Activated CD4-positive, alpha-beta T cell treated with anti-CD3 and anti-CD28 coated beads, Interleukin-2, amount 10 ng/mL, durations not matched to agents 24 days and 14 days (primary cell): ENCODE measurements around the gene DYNC1LI1. TPM values are rescaled to one million over a fixed set of nuclear protein-coding genes. Genes with fewer than 3 reads are reported as not detected.
A peak's percentile ranks its signal among the peaks of the same experiment; 100 is the strongest.

Experiments used
- DNase-seq: peaks from one replicate; pipeline ENCODE4 v3.0.0; 2022
- H3K27ac Mint-ChIP-seq: one replicate; pipeline ENCODE4 v1.8.0; 2022; ENCODE audit warnings: mild to moderate bottlenecking, mixed read lengths
- H3K27me3 Mint-ChIP-seq: one replicate; pipeline ENCODE4 v1.8.0; 2022; ENCODE audit warnings: mixed read lengths
- H3K36me3 Mint-ChIP-seq: one replicate; pipeline ENCODE4 v1.8.0; 2022; ENCODE audit warnings: low read depth, mild to moderate bottlenecking, mixed read lengths
- H3K4me1 Mint-ChIP-seq: one replicate; pipeline ENCODE4 v1.8.0; 2021; ENCODE audit warnings: mixed read lengths
- H3K4me3 Mint-ChIP-seq: one replicate; pipeline ENCODE4 v1.8.0; 2022; ENCODE audit warnings: mild to moderate bottlenecking, moderate library complexity, mixed read lengths
- H3K9me3 Mint-ChIP-seq: one replicate; pipeline ENCODE4 v1.8.0; 2021; ENCODE audit warnings: mixed read lengths
- intact Hi-C: fragments of 100-400 bp; cut with micrococcal nuclease; formaldehyde crosslinking; loops from one replicate; pipeline ENCODE4 v1.15.1; 2023
- total RNA-seq: library from RNA; stranded (reverse); gene quantifications from 2 replicates; pipeline ENCODE4 v1.2.3, GENCODE V29; 2022

Gene DYNC1LI1
- total RNA-seq, 1 donor from 2014 or later: 35.4 TPM

- Mint-ChIP-seq H3K9me3 (no peaks in the 10 kb centered on the region), H3K4me1 (peaks cover 8% of the 10 kb centered on the region), H3K27ac (peak overlapping the region; percentile 7), H3K36me3 (peaks cover 40% of the 10 kb centered on the region), H3K4me3 (no peak overlapping the region), H3K27me3 (no peaks in the 10 kb centered on the region)
- intact Hi-C loops: no loop called here
- no peak for DNase-seq
These were observed 82.7 kb downstream of the DYNC1LI1 start for GRCh38 chr3:32487781-32488473.

- H3K27ac Mint-ChIP-seq: no peak overlapping the region
These were observed 86.2 kb downstream of the DYNC1LI1 start for GRCh38 chr3:32484436-32484835.

GRCh38 chr3:32483772-32484171 lies 86.9 kb downstream of the DYNC1LI1 start:
- Mint-ChIP-seq H3K27me3 (no peaks in the 10 kb centered on the region), H3K27ac (no peak overlapping the region), H3K36me3 (peaks cover 66% of the 10 kb centered on the region), H3K9me3 (no peaks in the 10 kb centered on the region), H3K4me1 (peaks cover 13% of the 10 kb centered on the region), H3K4me3 (no peak overlapping the region)
- DNase-seq: no peak
- intact Hi-C loops: no loop called here

More at GRCh38 chr3:32484436-32484835, 86.2 kb downstream of the DYNC1LI1 start:
- Mint-ChIP-seq H3K9me3 (no peaks in the 10 kb centered on the region), H3K27me3 (no peaks in the 10 kb centered on the region), H3K4me3 (no peak overlapping the region), H3K36me3 (peaks cover 63% of the 10 kb centered on the region), H3K4me1 (peaks cover 13% of the 10 kb centered on the region)
- no peak for DNase-seq
- intact Hi-C loops: no loop called here

GRCh38 chr3:32482693-32483092 lies 88.0 kb downstream of the DYNC1LI1 start:
- H3K4me1 Mint-ChIP-seq: peaks cover 13% of the 10 kb centered on the region
- no peaks in the 10 kb centered on the region for H3K9me3 Mint-ChIP-seq
- no peaks in the 10 kb centered on the region for H3K27me3 Mint-ChIP-seq
- H3K27ac Mint-ChIP-seq: no peak overlapping the region
- no peak overlapping the region for H3K4me3 Mint-ChIP-seq
- intact Hi-C loops: no loop called here
- no peak for DNase-seq
- peaks cover 64% of the 10 kb centered on the region for H3K36me3 Mint-ChIP-seq

DNA sequence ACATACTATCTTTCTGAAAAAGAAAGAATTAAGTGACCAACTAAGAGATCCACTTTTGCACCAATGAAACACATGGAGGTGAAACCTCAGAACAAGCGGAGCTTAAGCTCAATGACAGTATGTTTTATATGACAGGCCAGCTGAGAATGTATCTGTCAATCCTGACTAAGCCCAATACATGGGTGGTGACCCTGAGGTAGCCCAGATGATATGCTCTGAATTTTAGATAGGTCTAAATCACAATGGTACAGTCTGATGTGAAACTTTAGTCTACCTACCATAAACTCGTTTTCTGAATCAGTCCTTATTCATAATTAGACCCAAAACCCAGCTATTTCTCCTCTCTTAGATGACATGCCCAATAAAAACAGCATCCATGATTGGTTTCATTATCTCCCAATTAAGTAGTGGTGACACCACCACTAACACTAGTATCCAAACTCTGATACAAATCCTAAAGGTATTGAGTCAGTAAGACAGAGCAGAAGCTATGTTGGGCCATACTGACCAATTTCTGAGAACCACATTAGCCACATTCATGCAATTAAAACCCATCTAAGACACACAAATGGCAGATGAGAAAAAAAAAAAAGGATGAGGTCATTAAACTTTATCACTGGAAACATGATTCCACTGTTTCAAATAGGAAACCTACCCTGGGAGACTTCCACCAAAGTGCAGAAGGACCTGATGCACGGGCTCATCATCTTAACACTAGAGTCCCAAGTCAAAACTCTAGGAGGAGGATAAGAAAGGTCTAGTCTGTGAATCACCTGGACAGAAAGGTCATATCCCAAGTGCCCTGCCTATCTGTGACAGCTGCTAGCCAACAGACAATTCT lies 88.6 kb downstream of the DYNC1LI1 start:
- H3K36me3 Mint-ChIP-seq: peaks cover 66% of the 10 kb centered on the region
- peaks cover 13% of the 10 kb centered on the region for H3K4me1 Mint-ChIP-seq
- H3K27me3 Mint-ChIP-seq: no peaks in the 10 kb centered on the region
- no peak for DNase-seq
- intact Hi-C loops: no loop called here
- H3K27ac Mint-ChIP-seq: no peak overlapping the region
- H3K9me3 Mint-ChIP-seq: no peaks in the 10 kb centered on the region
- no peak overlapping the region for H3K4me3 Mint-ChIP-seq

GRCh38 chr3:32480604-32481003 lies 90.1 kb downstream of the DYNC1LI1 start:
- intact Hi-C loops: no loop called here
- Mint-ChIP-seq H3K4me3 (no peak overlapping the region), H3K27ac (no peak overlapping the region), H3K9me3 (no peaks in the 10 kb centered on the region), H3K36me3 (peaks cover 66% of the 10 kb centered on the region), H3K27me3 (no peaks in the 10 kb centered on the region), H3K4me1 (peaks cover 11% of the 10 kb centered on the region)
- DNase-seq: no peak

Other genes starting within 250 kb of the DYNC1LI1 start
- 45.0 and 46.3 TPM in 2 replicates for gene CMTM7, start 179.0 kb downstream of the DYNC1LI1 start, total RNA-seq
- 79.3 and 79.6 TPM in 2 replicates for gene CMTM6, start 68.0 kb downstream of the DYNC1LI1 start, total RNA-seq
- gene CNOT10, start 114.3 kb upstream of the DYNC1LI1 start, total RNA-seq: 61.0 and 74.4 TPM in 2 replicates
- 0.05 and 0.07 TPM in 2 replicates for gene TRIM71, start 247.1 kb upstream of the DYNC1LI1 start, total RNA-seq